AG09309 (cell line): ENCODE data around the gene KCNG2.

Experiments
- DNase-seq: peaks from one replicate; pipeline ENCODE4 v3.0.0-alpha.2; 2010; ENCODE audit warnings: low read depth
- H3K4me3 ChIP-seq: 2 replicates; pipeline ENCODE4 v1.5.1; 2011; ENCODE audit warnings: mild to moderate bottlenecking, low read depth, low read length, moderate library complexity; ENCODE audit not compliant: control insufficient read depth
- TF ChIP-seq, protein P1 (sequence below): IDR thresholded peaks from 2 replicates; pipeline ENCODE4 v1.5.1; 2011; ENCODE audit warnings: mild to moderate bottlenecking, low read depth, low read length, inconsistent platforms; ENCODE audit not compliant: insufficient read depth, control insufficient read depth; ENCODE audit errors: missing control alignments

KCNG2 gene

DNA sequence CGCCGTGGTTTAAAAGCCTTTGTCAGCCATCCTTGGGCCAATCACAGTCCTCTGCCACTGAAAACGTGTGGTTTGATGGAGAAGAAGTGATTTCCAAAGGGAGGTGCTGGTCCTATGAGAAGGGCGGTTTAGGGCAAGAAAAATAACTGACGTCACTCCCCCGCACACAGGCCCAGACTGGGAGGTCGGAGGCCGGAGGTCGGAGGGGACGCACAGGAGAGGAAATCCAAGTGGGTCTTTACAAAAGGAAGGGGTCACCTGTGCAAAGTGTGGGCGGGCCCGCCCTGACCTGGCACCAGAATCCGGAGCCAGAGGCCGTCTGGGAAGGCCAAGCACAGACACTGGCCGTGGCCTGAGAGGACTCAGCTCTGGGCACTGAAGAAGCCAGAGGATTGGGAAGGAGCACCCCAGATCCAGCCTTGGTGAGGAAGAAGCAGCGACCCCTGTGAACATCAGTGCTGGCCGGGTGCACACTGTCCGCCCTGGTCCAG, 18.0 kb upstream of the KCNG2 start:
- TF ChIP-seq, protein P1, sequence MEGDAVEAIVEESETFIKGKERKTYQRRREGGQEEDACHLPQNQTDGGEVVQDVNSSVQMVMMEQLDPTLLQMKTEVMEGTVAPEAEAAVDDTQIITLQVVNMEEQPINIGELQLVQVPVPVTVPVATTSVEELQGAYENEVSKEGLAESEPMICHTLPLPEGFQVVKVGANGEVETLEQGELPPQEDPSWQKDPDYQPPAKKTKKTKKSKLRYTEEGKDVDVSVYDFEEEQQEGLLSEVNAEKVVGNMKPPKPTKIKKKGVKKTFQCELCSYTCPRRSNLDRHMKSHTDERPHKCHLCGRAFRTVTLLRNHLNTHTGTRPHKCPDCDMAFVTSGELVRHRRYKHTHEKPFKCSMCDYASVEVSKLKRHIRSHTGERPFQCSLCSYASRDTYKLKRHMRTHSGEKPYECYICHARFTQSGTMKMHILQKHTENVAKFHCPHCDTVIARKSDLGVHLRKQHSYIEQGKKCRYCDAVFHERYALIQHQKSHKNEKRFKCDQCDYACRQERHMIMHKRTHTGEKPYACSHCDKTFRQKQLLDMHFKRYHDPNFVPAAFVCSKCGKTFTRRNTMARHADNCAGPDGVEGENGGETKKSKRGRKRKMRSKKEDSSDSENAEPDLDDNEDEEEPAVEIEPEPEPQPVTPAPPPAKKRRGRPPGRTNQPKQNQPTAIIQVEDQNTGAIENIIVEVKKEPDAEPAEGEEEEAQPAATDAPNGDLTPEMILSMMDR: no peak
- no peak overlapping the region for H3K4me3 ChIP-seq
- no peak for DNase-seq

DNA sequence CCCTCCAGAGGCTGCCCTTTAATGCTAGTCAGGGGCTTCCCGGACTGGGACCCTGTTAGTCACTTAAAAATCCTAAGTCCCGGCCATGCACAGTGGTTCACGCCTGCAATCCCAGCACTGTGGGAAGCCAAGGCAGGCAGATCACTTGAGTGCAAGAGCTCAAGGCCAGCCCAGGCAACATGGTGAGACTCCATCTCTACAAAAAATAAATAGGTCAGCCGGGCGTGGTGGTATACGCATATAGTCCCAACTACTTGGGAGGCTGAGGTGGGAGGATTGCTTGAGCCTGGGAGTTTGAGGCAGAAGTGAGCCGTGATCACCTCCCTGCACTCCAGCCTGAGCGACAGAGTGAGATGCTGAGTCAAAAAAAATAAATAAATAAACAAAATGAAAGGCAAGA, 17.2 kb upstream of the KCNG2 start:
- TF ChIP-seq, protein P1: no peak
- DNase-seq: no peak

DNA sequence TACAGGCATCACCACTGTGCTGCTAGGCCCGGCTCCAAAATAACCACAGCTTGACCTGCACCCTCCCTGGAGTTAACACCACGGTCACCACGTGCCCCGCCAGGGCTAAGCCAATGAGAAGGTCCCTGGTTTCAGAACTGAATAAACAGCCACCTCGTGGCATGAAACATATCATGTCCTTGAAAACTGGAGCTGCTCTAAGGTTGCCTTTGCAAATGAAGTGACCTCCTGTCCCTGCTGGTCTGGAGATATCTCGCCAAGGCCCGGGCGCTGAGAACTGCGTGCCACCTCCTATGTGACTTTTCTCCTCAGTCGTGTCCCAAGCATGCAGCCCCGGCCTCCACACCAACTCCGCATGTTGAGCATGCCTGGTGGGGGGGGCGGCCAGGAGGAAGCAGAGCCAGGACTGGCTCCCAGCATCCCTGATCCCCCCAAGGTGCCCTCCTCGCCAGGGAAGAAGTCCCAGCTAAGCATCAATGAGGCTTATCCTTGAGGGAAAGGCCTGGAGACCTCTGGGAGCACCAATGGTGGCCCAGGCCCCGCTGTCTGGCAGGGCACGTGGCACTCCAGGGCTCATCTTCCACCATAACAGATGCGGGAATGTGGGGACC, 16.3 kb upstream of the KCNG2 start:
- no peak for DNase-seq
- no peak overlapping the region for H3K4me3 ChIP-seq

More for the DNA sequence above, 17.2 kb upstream of the KCNG2 start:
- no peak overlapping the region for H3K4me3 ChIP-seq

DNA sequence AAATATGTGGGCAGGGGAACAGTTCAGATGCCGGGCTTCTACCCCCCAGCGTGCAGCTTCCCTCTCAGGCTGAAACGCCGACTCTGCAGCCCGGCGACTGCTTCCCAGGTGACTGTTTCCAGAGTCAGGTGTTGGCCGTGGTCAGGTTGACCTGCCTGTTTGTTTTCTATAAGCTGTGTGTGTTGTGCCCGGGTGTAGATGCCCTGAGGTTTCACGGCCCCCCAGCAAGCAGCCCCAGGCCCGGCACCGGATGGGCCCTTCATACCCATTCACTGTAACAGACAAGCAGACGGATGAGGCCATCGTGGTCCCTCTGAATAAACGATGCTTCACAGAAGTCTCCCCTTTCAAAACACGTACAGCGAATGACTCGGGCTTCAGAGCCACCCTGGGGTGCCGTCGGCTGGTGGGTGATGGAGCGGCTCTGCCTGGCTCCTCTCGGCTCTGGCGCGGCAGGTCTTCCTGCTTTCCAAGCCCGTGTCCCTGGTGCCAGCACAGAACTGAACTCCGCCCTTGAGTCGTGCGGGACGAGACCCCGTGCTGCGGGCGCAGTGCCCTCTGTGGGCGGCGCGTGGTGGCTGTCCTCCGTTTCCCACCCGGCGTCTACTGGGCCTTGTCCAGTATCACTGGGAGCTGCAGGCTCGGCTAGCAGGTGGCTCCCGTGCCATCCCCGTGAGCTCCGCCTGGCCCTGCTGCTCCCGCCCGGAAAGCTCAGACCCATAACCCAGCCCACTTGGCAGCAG, 15.0 kb upstream of the KCNG2 start:
- TF ChIP-seq, protein P1: no peak
- H3K4me3 ChIP-seq: no peak overlapping the region
- no peak for DNase-seq

More for the DNA sequence above, 16.3 kb upstream of the KCNG2 start:
- TF ChIP-seq, protein P1: no peak

DNA sequence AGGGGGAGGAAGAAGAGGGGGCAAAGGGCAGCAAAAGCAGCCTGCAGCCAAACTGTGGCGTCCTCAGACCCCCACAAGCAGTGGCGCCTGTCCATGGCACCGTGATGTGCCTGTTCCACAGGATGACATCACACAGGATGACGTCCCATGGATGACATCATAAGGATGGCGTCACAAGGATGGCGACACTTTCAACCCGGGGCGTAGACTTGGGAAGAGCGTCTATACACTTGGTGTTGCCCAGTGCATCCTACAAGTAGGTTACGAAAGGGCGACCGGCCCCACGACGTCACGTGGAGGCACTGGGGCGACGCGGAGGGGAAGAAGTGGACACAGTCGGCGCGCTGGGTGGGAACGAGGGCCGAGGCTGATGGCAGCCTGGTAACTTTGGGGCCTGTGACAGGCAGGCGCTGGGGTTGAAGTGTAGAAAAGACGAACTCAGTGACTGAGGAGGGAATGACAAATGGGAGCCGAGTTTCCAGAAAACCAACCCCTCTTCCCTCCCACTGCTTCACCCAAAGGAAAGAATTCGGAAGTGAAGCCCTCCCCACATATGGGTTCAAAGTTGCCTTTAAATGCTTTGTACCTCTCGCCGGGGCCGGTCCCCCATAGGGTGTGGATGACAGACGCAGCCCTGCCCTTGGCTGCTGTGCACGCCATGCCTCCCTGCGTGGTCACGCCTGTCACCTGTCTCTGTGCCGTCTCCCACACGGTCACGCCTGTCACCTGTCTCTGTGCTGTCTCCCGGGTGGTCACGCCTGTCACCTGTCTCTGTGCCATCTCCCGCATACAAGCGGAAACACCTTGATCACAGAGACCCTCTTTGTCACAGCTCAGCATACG, 13.4 kb upstream of the KCNG2 start:
- DNase-seq: no peak
- H3K4me3 ChIP-seq: no peak overlapping the region
- TF ChIP-seq, protein P1: no peak

DNA sequence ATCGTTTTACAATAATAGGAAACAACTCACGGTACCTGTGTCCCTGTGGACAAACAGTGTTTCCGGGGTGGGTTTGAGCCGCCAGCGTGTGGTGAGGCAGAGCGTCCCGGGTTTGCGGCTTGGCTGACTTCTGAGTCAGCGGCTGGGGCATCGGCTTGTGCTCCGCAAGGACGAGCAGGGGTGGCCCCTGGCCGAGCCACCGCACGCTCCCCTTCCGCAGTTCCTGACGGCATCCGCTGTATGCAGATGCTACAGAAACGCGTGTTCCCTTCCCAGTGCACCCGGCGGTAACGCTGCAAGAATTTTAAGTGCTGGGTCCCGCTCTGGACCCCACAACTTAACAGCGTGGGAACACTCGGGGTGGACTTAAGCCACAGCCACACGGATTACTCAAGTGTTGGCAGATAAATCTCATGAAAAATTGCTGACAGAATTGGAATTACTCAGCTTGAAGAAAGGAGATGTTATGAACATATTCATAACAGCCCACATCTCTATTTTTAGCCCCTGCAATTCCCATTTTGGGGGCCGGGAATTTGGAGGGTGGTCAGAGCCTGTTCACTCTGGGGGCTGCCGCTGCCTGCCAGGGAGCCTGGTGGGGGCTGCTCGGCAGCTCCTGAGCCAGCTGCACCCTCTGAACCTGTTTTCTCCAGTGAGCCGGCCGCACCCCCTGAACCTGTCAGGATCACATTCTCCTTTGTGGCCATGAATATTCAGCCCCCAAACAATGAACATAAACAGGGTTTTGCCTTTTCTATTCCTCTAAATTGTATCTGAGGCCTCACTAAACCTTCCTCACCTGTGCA, 12.6 kb upstream of the KCNG2 start:
- H3K4me3 ChIP-seq: no peak overlapping the region
- peak; percentile 33 for DNase-seq
- TF ChIP-seq, protein P1: no peak
